ENCODE data around the gene CFAP97. TPM values are rescaled to one million over a fixed set of nuclear protein-coding genes. Genes with fewer than 3 reads are reported as not detected.

CFAP97 gene
- polyA plus RNA-seq, 1 donor (not counting 4 experiments of a cell fraction or from before 2014, with no cell fraction given) = 24.9 TPM

- DNase-seq (ENCODE audit: low read depth, low spot score) (no peak), FAIRE-seq (no peak)
- Histone ChIP-seq H3K9me1 (ENCODE audit: control insufficient read depth, extremely low read depth, insufficient read depth, low read length) (no peaks in the 10 kb centered on the region), H3K79me2 (ENCODE audit: control insufficient read depth, insufficient read depth, low read length) (peaks cover 38% of the 10 kb centered on the region), H3K4me3 (ENCODE audit: control insufficient read depth in 2 of 3, extremely low read depth in 1 of 3, insufficient read depth in 2 of 3, low read depth in 1 of 3, low read length in 3 of 3) (no peak overlapping the region), H3K9me3 (ENCODE audit: control insufficient read depth, low read depth, low read length) (no peaks in the 10 kb centered on the region), H3K4me1 (ENCODE audit: control insufficient read depth, extremely low read depth, insufficient read depth, low read length) (no peaks in the 10 kb centered on the region), H3K9ac (ENCODE audit: control insufficient read depth, extremely low read depth, insufficient read depth, low read length) (no peak overlapping the region), H2AFZ (ENCODE audit: control insufficient read depth, low read length) (no peak overlapping the region), H3K27me3 (ENCODE audit: control insufficient read depth, extremely low read depth, insufficient read depth, low read length) (no peaks in the 10 kb centered on the region), H3K36me3 (ENCODE audit: control insufficient read depth in 2 of 2, extremely low read depth in 1 of 2, insufficient read depth in 2 of 2, low read length in 2 of 2) (peaks cover 2 to 14% of the 10 kb centered on the region in 2 experiments), H3K27ac (ENCODE audit: control insufficient read depth, insufficient read depth, low read length) (no peak overlapping the region), H4K20me1 (ENCODE audit: control insufficient read depth, extremely low read depth, insufficient read depth, low read length) (no peaks in the 10 kb centered on the region), H3K4me2 (ENCODE audit: control insufficient read depth, extremely low read depth, insufficient read depth, low read depth, low read length) (no peak overlapping the region)
- dilution Hi-C loops (cut with MboI; ENCODE audit: extremely low pct_ligation_motif_present, low sequenced_read_pairs) = no loop called here
- TF ChIP-seq, protein P1, sequence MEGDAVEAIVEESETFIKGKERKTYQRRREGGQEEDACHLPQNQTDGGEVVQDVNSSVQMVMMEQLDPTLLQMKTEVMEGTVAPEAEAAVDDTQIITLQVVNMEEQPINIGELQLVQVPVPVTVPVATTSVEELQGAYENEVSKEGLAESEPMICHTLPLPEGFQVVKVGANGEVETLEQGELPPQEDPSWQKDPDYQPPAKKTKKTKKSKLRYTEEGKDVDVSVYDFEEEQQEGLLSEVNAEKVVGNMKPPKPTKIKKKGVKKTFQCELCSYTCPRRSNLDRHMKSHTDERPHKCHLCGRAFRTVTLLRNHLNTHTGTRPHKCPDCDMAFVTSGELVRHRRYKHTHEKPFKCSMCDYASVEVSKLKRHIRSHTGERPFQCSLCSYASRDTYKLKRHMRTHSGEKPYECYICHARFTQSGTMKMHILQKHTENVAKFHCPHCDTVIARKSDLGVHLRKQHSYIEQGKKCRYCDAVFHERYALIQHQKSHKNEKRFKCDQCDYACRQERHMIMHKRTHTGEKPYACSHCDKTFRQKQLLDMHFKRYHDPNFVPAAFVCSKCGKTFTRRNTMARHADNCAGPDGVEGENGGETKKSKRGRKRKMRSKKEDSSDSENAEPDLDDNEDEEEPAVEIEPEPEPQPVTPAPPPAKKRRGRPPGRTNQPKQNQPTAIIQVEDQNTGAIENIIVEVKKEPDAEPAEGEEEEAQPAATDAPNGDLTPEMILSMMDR (optimal IDR thresholded peaks at IDR 0.05 in 1 of 3, IDR thresholded peaks at IDR 0.05 in 1 of 3, conservative IDR thresholded peaks at IDR 0.05 in 1 of 3; ENCODE audit: extremely low read depth in 1 of 3, insufficient read depth in 2 of 3, low read length in 3 of 3) = no peak
- TF ChIP-seq EZH2 (IDR thresholded peaks at IDR 0.05; ENCODE audit: low read length) = no peak
Measured at GRCh38 chr4:185189606-185190305, 14.0 kb downstream of the CFAP97 start.

- TF ChIP-seq, protein P1 (optimal IDR thresholded peaks at IDR 0.05 in 1 of 3, IDR thresholded peaks at IDR 0.05 in 1 of 3, conservative IDR thresholded peaks at IDR 0.05 in 1 of 3; ENCODE audit: extremely low read depth in 1 of 3, insufficient read depth in 2 of 3, low read length in 3 of 3) = no peak
- no peak for TF ChIP-seq EZH2 (IDR thresholded peaks at IDR 0.05; ENCODE audit: low read length)
- Histone ChIP-seq H3K4me3 (ENCODE audit: control insufficient read depth in 2 of 3, extremely low read depth in 1 of 3, insufficient read depth in 2 of 3, low read depth in 1 of 3, low read length in 3 of 3) (no peak overlapping the region), H3K27ac (ENCODE audit: control insufficient read depth, insufficient read depth, low read length) (no peak overlapping the region), H3K9ac (ENCODE audit: control insufficient read depth, extremely low read depth, insufficient read depth, low read length) (no peak overlapping the region), H2AFZ (ENCODE audit: control insufficient read depth, low read length) (no peak overlapping the region), H4K20me1 (ENCODE audit: control insufficient read depth, extremely low read depth, insufficient read depth, low read length) (peaks cover 6% of the 10 kb centered on the region), H3K4me2 (ENCODE audit: control insufficient read depth, extremely low read depth, insufficient read depth, low read depth, low read length) (no peak overlapping the region), H3K36me3 (ENCODE audit: control insufficient read depth in 2 of 2, extremely low read depth in 1 of 2, insufficient read depth in 2 of 2, low read length in 2 of 2) (peaks cover 2 to 14% of the 10 kb centered on the region in 2 experiments), H3K4me1 (ENCODE audit: control insufficient read depth, extremely low read depth, insufficient read depth, low read length) (peaks cover under 1% of the 10 kb centered on the region), H3K9me3 (ENCODE audit: control insufficient read depth, low read depth, low read length) (no peaks in the 10 kb centered on the region), H3K9me1 (ENCODE audit: control insufficient read depth, extremely low read depth, insufficient read depth, low read length) (no peaks in the 10 kb centered on the region), H3K79me2 (ENCODE audit: control insufficient read depth, insufficient read depth, low read length) (peaks cover 39% of the 10 kb centered on the region), H3K27me3 (ENCODE audit: control insufficient read depth, extremely low read depth, insufficient read depth, low read length) (no peaks in the 10 kb centered on the region)
- dilution Hi-C loops (cut with MboI; ENCODE audit: extremely low pct_ligation_motif_present, low sequenced_read_pairs) = no loop called here
- DNase-seq (ENCODE audit: low read depth, low spot score) = no peak
- FAIRE-seq = no peak
Measured at GRCh38 chr4:185186769-185187168, 17.0 kb downstream of the CFAP97 start.

Measured in keratinocyte (primary cell).